Stimulated activated CD8-positive, alpha-beta memory T cell treated with anti-CD3 and anti-CD28 coated beads, Interleukin-4, amount 100 ng/mL, for 24 hours (primary cell): ENCODE data around the gene PIP4K2B.

ENCODE experiments used
- DNase-seq: peaks from one replicate; pipeline ENCODE4 v3.0.0-alpha.2; 2020; ENCODE audit warnings: low read depth

Gene PIP4K2B

DNA sequence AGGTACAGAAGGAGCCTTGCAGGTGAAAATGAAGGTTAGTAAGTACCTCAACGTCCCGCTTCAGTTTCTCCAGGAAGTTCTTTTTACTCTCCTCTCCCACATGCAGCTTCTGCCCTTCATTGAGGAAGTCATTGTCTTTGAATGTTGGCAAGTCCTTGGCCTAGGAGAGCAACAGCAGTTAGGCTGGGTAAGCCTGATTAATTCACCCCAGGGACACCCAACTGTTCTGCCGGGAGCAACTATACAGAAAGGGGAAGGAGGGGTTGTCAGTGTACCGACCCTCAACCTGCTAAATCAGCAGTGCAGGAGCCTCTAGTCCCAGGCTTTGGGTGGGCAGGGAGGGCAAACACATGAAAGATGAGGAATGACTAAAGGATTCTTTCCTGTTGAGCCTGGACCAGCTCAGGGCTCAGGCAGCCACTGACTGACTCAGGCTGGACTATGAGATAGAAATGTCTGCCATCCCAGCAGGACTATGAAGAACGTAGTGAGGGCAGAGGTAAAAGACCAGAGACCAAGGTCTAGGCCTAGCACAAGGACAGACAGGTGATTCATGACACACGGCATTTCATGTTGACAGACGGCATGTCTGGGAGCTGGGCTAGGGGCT lies 21.6 kb downstream of the PIP4K2B start:
- DNase-seq, result no peak

DNA sequence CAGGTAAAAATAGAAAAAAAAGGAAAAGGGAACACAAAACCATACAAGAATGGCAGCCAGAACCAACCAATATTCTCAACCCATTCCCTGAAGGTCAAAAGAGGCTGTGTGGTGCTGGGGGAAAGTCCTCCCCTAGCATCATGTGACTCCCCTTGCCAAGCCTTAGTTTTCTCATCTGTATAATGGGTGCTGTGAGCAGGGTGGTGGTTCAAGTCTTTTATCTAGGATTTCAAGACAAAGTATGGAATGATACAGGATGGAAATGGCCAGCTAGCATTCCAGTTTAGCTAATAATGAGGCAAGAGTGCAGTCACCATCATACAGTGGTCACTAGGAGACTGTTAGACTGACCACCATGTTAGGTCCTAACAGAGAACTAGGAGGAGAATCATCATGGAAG lies 26.1 kb downstream of the PIP4K2B start:
- DNase-seq, result no peak

DNA sequence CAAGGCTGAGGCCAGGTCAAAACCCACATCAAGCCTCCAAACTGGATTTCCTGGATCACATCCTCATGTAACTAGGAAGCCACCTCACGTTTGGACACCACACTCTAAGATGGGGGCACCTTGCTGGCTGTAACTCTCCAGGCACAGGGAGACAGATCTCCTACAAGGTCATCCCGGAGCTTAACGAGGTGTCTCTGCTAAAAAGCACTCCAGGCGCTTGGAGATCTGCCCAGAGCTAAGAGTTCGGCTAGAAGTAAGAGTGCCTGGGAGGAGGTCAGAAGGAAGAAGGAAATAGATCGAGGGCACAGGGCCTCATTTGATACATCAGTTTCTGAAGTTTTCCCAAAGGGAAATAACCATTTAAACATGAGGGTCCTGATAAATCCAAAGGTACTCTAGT lies 30.9 kb downstream of the PIP4K2B start:
- DNase-seq, result no peak

DNA sequence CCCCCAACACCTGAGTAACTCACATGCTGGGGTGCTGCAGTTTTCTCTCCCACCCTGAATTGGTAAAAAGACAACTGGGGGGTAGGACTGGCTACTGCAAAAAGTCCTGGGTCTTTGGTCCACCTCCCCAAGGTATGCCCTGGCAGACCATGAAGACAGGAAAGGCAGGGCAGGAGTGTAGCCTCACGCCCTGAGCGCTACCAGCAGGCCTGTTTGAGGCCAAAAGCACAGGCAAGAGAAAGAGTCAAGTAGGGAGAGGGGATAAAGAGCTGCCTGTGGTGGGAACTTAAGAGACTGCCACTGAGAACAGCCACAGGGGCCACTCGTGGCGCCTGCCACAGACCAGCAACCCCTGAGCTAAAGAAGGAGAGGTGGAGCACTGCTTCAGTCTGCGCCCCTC lies 33.0 kb downstream of the PIP4K2B start:
- DNase-seq, result no peak

DNA sequence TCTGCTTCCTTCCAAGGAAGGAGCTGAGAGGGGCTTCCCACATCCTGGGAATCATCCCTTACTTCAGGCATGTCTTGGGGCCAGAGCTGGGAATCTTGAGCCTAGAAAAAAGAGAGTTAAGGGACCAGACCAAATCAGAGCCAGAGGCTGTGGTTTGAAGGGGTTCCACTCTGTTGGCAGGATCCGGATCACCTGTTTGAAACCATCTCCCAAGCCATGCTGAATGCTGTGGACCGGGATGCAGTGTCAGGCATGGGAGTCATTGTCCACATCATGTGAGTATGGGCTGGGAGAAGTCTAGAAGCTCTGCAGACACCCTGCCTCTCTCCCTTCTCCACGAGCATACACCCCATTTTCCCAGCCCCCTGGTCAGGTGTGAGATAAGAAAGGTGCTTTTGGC lies 37.1 kb downstream of the PIP4K2B start:
- DNase-seq, result no peak

- no peak for DNase-seq
Observed at GRCh38 chr17:38761612-38762011, 37.7 kb downstream of the PIP4K2B start.

GRCh38 chr17:38753071-38753506 lies 46.3 kb downstream of the PIP4K2B start:
- no peak for DNase-seq

GRCh38 chr17:38752308-38753070 lies 46.9 kb downstream of the PIP4K2B start, which contains the start of gene PSMB3:
PSMB3 (plus strand) TSS chr17:38752741; CDS start chr17:38752827, 86 bp downstream.
- DNase-seq, result peak; percentile 93

GRCh38 chr17:38751808-38752307 lies 47.5 kb downstream of the PIP4K2B start:
- DNase-seq, result peak; percentile 69

DNA sequence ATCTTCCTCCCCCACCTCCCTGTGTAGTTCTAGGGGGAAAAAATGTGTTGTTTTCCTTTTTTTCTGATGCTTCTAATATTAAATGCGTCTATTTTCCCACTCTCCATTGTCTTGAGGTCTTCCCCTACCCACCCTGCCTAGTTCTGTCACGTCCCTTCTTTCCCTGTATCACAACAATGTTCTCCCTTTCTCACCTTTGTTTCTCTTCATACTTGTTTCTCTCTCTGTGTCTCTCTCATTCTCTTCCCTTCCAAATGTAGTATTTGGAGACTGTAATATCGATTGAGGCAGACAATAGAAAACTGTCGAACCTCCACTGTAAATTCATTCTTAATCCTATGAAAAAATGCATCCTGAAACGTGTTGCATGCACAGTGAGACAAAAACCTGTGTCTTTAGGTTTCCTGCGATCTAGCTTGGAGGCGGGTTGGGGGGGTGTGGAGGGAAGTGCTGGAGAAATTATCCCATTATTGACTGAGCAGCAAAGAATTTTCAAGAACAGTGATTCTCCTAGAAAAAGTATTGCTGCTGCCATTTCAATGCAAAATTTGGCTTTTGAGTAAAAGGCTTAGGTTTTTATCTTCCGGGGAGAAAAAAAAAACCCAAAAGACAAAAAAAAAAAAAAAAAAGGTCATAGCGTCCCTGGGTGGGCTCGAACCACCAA lies 48.1 kb downstream of the PIP4K2B start:
- no peak for DNase-seq

GRCh38 chr17:38750312-38751121 lies 48.8 kb downstream of the PIP4K2B start:
- DNase-seq, result no peak

DNA sequence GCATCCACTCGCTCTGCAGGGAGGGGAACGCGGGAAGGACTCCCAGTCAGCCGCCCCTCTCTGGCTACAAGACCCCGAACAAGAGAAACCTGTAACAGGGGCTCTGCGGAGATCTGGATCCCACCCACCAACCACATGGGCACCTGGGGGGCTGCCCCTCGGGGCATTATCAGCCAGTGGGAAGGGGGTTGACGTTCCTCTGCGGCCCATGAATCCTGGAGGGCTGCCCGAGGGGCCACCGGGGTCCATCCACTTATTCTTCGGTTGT lies 49.4 kb downstream of the PIP4K2B start:
- DNase-seq, result no peak

- no peak for DNase-seq
Observed at GRCh38 chr17:38749223-38750043, 49.9 kb downstream of the PIP4K2B start.

GRCh38 chr17:38748892-38749222 lies 50.5 kb downstream of the PIP4K2B start:
- no peak for DNase-seq

- DNase-seq, result no peak
Observed at GRCh38 chr17:38748149-38748891, 51.0 kb downstream of the PIP4K2B start, which contains the start of gene PCGF2. PCGF2 (minus strand) TSS chr17:38748336; CDS start chr17:38740402, 7,934 bp downstream.

DNA sequence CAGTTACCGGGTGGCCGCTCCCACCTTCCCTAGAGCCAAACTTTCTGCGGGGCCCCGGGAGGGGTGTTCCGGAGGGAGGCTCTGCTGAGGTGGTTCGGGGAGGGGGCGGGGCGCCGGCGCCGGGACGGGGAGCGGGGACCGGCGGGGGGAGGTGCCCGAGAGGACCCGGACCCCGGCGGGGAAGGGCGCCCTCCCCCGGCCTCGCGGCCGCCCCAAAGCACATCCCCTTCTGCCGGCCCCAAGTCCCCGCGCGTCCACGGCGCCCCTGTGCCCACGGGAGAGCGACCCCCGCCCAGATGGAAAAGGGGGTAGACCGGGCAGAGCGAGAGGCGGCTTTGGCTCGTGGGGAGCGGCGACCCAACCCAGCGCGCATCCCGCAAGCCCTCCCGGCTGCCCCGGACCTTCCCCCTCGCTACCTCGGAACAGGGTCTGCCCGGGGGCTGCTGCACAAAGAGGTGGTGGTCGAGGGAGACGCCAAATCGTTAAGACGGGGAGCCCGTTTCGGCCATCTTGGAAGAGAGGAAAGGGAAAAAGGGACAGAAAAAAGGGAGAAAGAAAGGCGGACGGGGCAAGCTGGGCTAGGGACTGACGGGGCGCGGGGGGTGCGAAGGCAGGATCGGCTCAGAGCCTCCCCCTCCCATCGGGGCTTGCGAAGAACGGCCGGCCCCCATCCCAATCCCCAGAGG lies 51.8 kb downstream of the PIP4K2B start:
- no peak for DNase-seq

DNA sequence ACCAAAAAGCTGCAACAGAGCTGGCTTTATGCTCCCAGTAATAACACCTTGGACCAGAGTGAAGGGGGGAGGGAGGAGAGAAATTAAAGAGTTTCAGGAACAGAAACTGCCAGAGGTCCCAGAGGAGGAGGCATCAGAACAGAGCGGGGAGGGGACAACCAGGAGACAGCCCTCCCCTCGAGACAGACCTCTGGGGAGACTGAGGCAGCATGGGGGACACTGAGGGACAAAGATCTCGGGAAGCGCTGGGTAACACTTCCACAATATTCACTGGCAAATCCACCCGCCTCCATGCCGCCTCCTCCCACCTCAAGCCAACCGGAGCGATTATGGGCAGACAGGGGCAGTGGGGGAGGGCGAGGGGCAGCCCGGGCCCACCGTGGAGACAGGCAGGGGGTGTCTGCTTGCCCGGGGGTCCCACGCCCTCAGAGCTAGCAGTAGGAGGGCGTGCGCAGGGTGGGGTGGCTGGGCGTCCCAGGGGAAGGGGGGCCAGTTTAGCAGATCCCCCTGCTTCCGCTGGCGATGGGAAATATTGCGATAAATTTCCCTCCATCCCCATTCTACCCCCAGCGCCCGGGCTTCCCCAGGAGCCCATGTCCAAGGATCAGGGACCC lies 52.4 kb downstream of the PIP4K2B start:
- DNase-seq, result no peak

- no peak for DNase-seq
Observed at GRCh38 chr17:38746004-38746848, 53.1 kb downstream of the PIP4K2B start.

DNA sequence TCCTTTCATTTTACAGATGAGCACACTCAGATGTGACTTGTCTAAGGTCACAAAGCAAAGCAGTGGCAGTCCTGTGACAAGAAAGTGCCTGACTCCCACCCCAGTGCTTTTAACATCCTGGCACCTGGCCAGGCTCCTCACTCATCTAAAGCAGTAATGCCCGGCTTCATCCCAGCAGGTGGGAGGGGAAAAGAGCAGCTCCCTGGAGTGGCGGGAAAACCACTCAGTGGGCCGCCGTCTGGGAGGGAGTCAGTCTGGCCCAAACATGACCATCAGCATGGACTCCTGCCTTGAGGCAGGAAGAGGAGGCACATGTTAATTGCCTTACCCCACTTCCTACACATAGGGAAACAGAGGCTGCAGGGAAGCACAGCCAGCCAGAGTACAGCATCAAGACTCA lies 53.8 kb downstream of the PIP4K2B start:
- DNase-seq, result no peak
